Activated gamma-delta T cell (primary cell): Measurements from ENCODE around the gene PGGHG.
A peak's percentile ranks its signal among the peaks of the same experiment; 100 is the strongest.
"Not testable (repeated sequence)": the region's sequence is repeated elsewhere in the genome, so short reads cannot be mapped to it uniquely, and the experiment has no call there.

Experiments used
- DNase-seq: peaks from one replicate; lab custom pipeline; 2025; lab: John Stamatoyannopoulos, UW
- total RNA-seq, 2 donors: gene quantifications; one replicate each; lab custom pipeline; 2026; lab: John Stamatoyannopoulos, UW

The PGGHG gene
- total RNA-seq, result 234 to 480 reads per million in 2 donors

- DNase-seq, result peak; percentile 57
These were observed at the start of gene PGGHG for GRCh38 chr11:288478-289397. TSS of gene PGGHG (plus strand) at chr11:289126. CDS start at chr11:289817, 691 bp downstream.

GRCh38 chr11:240315-240714 is 48.6 kb upstream of the PGGHG start:
- DNase-seq, result no peak

- no peak for DNase-seq
These were observed 47.3 kb upstream of the PGGHG start for GRCh38 chr11:241634-242033.

- no peak for DNase-seq
These were observed 44.5 kb upstream of the PGGHG start for GRCh38 chr11:244376-244775.

GRCh38 chr11:249062-249461 is 39.9 kb upstream of the PGGHG start:
- no peak for DNase-seq

DNA sequence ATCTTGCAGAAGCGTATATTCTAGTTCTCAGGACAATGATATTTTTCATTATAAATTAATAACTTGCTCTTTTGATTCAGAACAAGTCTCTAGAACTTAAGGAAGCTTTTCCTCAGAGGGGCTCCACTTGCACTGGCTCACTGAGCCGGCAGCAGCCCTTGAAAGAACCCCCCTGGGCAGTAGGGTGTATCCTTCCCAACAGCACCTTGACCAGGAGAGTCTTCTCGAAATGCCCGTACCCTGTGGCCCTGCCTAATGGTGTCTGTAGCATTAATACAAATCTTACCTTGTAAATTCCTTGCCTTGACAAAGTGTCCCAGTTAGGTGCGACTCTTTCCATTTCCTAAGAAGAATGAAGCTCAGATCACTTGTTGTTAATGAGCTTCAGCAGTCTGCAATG is 38.7 kb upstream of the PGGHG start:
- no peak for DNase-seq

DNA sequence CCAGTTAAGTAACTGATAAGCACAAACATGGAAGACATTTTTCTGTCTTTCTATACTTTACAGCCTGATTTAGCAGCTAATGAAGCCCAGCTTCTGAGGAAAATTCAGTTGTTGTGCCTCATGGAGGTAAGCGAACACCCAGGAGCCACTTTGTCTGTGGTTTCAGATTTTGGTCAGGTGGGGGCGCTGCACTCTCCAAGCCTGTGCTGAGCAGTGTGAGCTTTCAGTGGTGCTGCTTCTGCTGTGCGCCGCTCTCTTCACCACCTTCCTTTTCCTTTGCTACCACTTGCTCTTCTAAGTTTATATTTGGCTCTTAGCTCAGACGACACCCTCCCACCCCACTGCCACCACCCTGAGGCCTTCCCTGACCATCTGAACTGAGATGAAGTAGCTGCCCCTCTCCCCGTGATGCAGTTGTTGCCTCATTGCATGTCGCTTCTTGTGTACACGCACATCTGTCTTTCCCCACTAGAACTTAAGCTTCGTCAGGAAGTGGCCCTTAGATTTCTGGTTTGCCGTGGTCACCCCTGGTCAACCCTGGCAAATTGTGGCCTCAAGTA is 38.1 kb upstream of the PGGHG start:
- no peak for DNase-seq

DNA sequence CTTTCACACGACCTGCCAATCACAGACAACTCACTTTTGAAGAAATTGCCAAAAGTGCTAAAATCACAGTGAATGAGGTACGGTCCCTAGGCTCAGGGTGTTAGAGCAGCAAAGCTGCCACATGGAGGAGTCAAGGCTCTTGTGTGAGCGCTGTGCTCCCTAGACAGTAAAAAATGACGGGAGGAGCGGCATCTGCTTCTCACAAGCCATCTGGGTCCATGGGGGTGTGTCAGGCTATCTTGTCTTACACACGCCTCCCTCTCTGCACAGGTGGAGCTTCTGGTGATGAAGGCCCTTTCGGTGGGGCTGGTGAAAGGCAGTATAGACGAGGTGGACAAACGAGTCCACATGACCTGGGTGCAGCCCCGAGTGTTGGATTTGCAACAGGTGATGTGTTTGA is 37.4 kb upstream of the PGGHG start:
- DNase-seq, result no peak

- no peak for DNase-seq
These were observed 36.3 kb upstream of the PGGHG start for GRCh38 chr11:252666-253065.

- DNase-seq, result no peak
These were observed 35.6 kb upstream of the PGGHG start for GRCh38 chr11:253160-253885.

DNA sequence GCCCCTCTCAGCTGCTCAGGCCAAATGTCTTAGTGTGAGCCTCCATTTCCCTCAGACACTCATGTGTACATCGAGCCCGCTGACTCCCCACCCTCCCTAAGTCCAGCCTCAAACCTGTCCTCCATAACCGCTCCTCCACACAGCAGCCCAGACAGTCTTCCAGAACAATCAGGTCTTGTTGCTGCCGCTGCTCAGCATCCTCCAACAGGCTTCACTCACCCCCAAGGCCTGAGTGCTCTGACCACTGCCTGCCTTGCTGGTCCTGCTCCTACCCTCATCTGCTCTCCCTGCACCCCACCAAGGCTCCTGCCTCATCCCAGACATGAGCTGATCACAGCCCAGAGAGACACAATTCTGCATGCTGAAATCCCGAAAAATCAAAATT is 35.0 kb upstream of the PGGHG start:
- DNase-seq, result no peak

GRCh38 chr11:255176-255575 is 33.8 kb upstream of the PGGHG start:
- no peak for DNase-seq

DNA sequence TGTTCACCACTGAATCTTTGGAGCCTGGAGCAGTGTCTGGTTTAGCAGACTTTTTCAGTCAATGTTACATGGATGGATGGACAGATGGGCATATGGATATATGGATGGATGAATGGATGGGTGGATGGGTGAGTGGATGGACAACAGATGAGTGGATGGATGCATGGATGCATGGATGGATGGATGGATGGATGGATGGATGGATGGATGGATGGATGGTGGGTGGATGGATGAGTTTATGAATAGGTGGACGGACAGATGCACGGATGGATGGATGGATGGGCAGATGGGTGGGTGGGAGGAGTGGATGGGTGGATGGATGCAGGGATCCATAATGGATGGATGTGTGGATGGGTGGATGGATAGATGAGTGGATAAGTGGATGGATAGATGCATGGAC is 33.1 kb upstream of the PGGHG start:
- DNase-seq, result no peak

- no peak for DNase-seq
These were observed 31.8 kb upstream of the PGGHG start for GRCh38 chr11:256952-257737.

- DNase-seq, result no peak
These were observed 31.0 kb upstream of the PGGHG start for GRCh38 chr11:257766-258493.

- no peak for DNase-seq
These were observed 29.5 kb upstream of the PGGHG start for GRCh38 chr11:259413-259812.

GRCh38 chr11:261624-262023 is 27.3 kb upstream of the PGGHG start:
- no peak for DNase-seq

- DNase-seq, result no peak
These were observed 22.1 kb upstream of the PGGHG start for GRCh38 chr11:266676-267439.

- DNase-seq, result no peak
These were observed 21.4 kb upstream of the PGGHG start for GRCh38 chr11:267491-267994.

GRCh38 chr11:268716-269145 is 20.2 kb upstream of the PGGHG start:
- DNase-seq, result not testable (repeated sequence)
